ENCODE measurements around the gene OPRM1. TPM values are rescaled to one million over a fixed set of nuclear protein-coding genes. Genes with fewer than 3 reads are reported as not detected.

OPRM1 gene
- total RNA-seq: not detected

- ChIA-PET POLR2A (no interaction called here), CTCF (no interaction called here)
- H3K9me3 Mint-ChIP-seq: no peaks in the 10 kb centered on the region
- H3K27me3 Mint-ChIP-seq: peaks cover 4% of the 10 kb centered on the region
- no peak within 1 kb of the TSS for H3K27ac Mint-ChIP-seq
- peak; percentile 38 for DNase-seq
- no peaks in the 10 kb centered on the region for H3K36me3 Mint-ChIP-seq (ENCODE audit: low read depth)
- no peak within 1 kb of the TSS for H3K4me3 Mint-ChIP-seq
- no peaks in the 10 kb centered on the region for H3K4me1 Mint-ChIP-seq
Observed at GRCh38 chr6:154039231-154039842, at the start of gene OPRM1. Gene OPRM1, plus strand, starts transcription at chr6:154039240. Its CDS starts 305 bp downstream, at chr6:154039545.

- Mint-ChIP-seq H3K27me3 (no peaks in the 10 kb centered on the region), H3K36me3 (ENCODE audit: low read depth) (no peaks in the 10 kb centered on the region), H3K9me3 (no peaks in the 10 kb centered on the region), H3K4me3 (no peak overlapping the region), H3K4me1 (no peaks in the 10 kb centered on the region), H3K27ac (no peak overlapping the region)
- ChIA-PET POLR2A (no interaction called here), CTCF (no interaction called here)
- DNase-seq: no peak
Observed at GRCh38 chr6:153989989-153990388, 49.1 kb upstream of the OPRM1 start.

- Mint-ChIP-seq H3K4me3 (no peak overlapping the region), H3K4me1 (no peaks in the 10 kb centered on the region), H3K9me3 (no peaks in the 10 kb centered on the region), H3K36me3 (ENCODE audit: low read depth) (no peaks in the 10 kb centered on the region), H3K27ac (no peak overlapping the region), H3K27me3 (no peaks in the 10 kb centered on the region)
- ChIA-PET POLR2A (no interaction called here), CTCF (no interaction called here)
- no peak for DNase-seq
Observed at GRCh38 chr6:153994004-153994403, 45.0 kb upstream of the OPRM1 start.

- Mint-ChIP-seq H3K4me1 (no peaks in the 10 kb centered on the region), H3K4me3 (no peak overlapping the region), H3K36me3 (ENCODE audit: low read depth) (no peaks in the 10 kb centered on the region), H3K27me3 (no peaks in the 10 kb centered on the region), H3K27ac (no peak overlapping the region), H3K9me3 (no peaks in the 10 kb centered on the region)
- POLR2A ChIA-PET: no interaction called here
- no peak for DNase-seq
- CTCF ChIA-PET: no interaction called here
Observed at GRCh38 chr6:153994811-153995210, 44.2 kb upstream of the OPRM1 start.

- ChIA-PET POLR2A (no interaction called here), CTCF (no interaction called here)
- DNase-seq: no peak
- H3K27ac Mint-ChIP-seq: no peak overlapping the region
- H3K36me3 Mint-ChIP-seq (ENCODE audit: low read depth): no peaks in the 10 kb centered on the region
- no peak overlapping the region for H3K4me3 Mint-ChIP-seq
- H3K4me1 Mint-ChIP-seq: no peaks in the 10 kb centered on the region
- no peaks in the 10 kb centered on the region for H3K27me3 Mint-ChIP-seq
- no peaks in the 10 kb centered on the region for H3K9me3 Mint-ChIP-seq
Observed at GRCh38 chr6:153997221-153997620, 41.8 kb upstream of the OPRM1 start.

- Mint-ChIP-seq H3K27me3 (no peaks in the 10 kb centered on the region), H3K9me3 (no peaks in the 10 kb centered on the region), H3K4me3 (no peak overlapping the region), H3K4me1 (no peaks in the 10 kb centered on the region), H3K36me3 (ENCODE audit: low read depth) (no peaks in the 10 kb centered on the region), H3K27ac (no peak overlapping the region)
- ChIA-PET POLR2A (no interaction called here), CTCF (no interaction called here)
- DNase-seq: no peak
Observed at GRCh38 chr6:154001494-154002285, 37.4 kb upstream of the OPRM1 start.

GRCh38 chr6:154002894-154003293 lies 36.1 kb upstream of the OPRM1 start:
- CTCF ChIA-PET: no interaction called here
- H3K9me3 Mint-ChIP-seq: no peaks in the 10 kb centered on the region
- no peaks in the 10 kb centered on the region for H3K27me3 Mint-ChIP-seq
- DNase-seq: no peak
- H3K4me3 Mint-ChIP-seq: no peak overlapping the region
- no peaks in the 10 kb centered on the region for H3K36me3 Mint-ChIP-seq (ENCODE audit: low read depth)
- POLR2A ChIA-PET: no interaction called here
- H3K4me1 Mint-ChIP-seq: no peaks in the 10 kb centered on the region
- no peak overlapping the region for H3K27ac Mint-ChIP-seq

- Mint-ChIP-seq H3K4me3 (no peak overlapping the region), H3K36me3 (ENCODE audit: low read depth) (no peaks in the 10 kb centered on the region), H3K4me1 (no peaks in the 10 kb centered on the region), H3K27me3 (no peaks in the 10 kb centered on the region), H3K9me3 (no peaks in the 10 kb centered on the region), H3K27ac (no peak overlapping the region)
- POLR2A ChIA-PET: no interaction called here
- no peak for DNase-seq
- CTCF ChIA-PET: no interaction called here
Observed at GRCh38 chr6:154010371-154010770, 28.7 kb upstream of the OPRM1 start.

GRCh38 chr6:154012852-154013251 lies 26.2 kb upstream of the OPRM1 start:
- POLR2A ChIA-PET: no interaction called here

GRCh38 chr6:154017786-154018185 lies 21.3 kb upstream of the OPRM1 start:
- Mint-ChIP-seq H3K27me3 (no peaks in the 10 kb centered on the region), H3K4me3 (no peak overlapping the region), H3K36me3 (ENCODE audit: low read depth) (no peaks in the 10 kb centered on the region), H3K9me3 (no peaks in the 10 kb centered on the region), H3K27ac (no peak overlapping the region), H3K4me1 (no peaks in the 10 kb centered on the region)
- ChIA-PET POLR2A (no interaction called here), CTCF (no interaction called here)
- DNase-seq: no peak

More at GRCh38 chr6:154012852-154013251, 26.2 kb upstream of the OPRM1 start:
- no peaks in the 10 kb centered on the region for H3K27me3 Mint-ChIP-seq
- no peak overlapping the region for H3K4me3 Mint-ChIP-seq
- H3K9me3 Mint-ChIP-seq: no peaks in the 10 kb centered on the region
- H3K36me3 Mint-ChIP-seq (ENCODE audit: low read depth): no peaks in the 10 kb centered on the region
- no peaks in the 10 kb centered on the region for H3K4me1 Mint-ChIP-seq
- CTCF ChIA-PET: no interaction called here
- no peak for DNase-seq
- H3K27ac Mint-ChIP-seq: no peak overlapping the region

GRCh38 chr6:154030646-154031045 lies 8.4 kb upstream of the OPRM1 start:
- no peak overlapping the region for H3K27ac Mint-ChIP-seq
- H3K9me3 Mint-ChIP-seq: peaks cover 2% of the 10 kb centered on the region
- no peaks in the 10 kb centered on the region for H3K27me3 Mint-ChIP-seq
- ChIA-PET CTCF (no interaction called here), POLR2A (no interaction called here)
- no peak overlapping the region for H3K4me3 Mint-ChIP-seq
- H3K4me1 Mint-ChIP-seq: no peaks in the 10 kb centered on the region
- no peaks in the 10 kb centered on the region for H3K36me3 Mint-ChIP-seq (ENCODE audit: low read depth)
- no peak for DNase-seq

GRCh38 chr6:154041001-154041400 lies 2.0 kb downstream of the OPRM1 start:
- no peak for DNase-seq
- ChIA-PET POLR2A (no interaction called here), CTCF (no interaction called here)
- H3K4me3 Mint-ChIP-seq: no peak overlapping the region
- no peaks in the 10 kb centered on the region for H3K4me1 Mint-ChIP-seq
- H3K27ac Mint-ChIP-seq: no peak overlapping the region
- H3K36me3 Mint-ChIP-seq (ENCODE audit: low read depth): no peaks in the 10 kb centered on the region
- H3K9me3 Mint-ChIP-seq: no peaks in the 10 kb centered on the region
- H3K27me3 Mint-ChIP-seq: peaks cover 4% of the 10 kb centered on the region

GRCh38 chr6:154053141-154053540 lies 14.1 kb downstream of the OPRM1 start:
- H3K9me3 Mint-ChIP-seq: no peaks in the 10 kb centered on the region
- H3K36me3 Mint-ChIP-seq (ENCODE audit: low read depth): no peaks in the 10 kb centered on the region
- CTCF ChIA-PET: no interaction called here
- no peak for DNase-seq
- POLR2A ChIA-PET: no interaction called here
- no peaks in the 10 kb centered on the region for H3K4me1 Mint-ChIP-seq
- no peak overlapping the region for H3K27ac Mint-ChIP-seq
- no peak overlapping the region for H3K4me3 Mint-ChIP-seq
- H3K27me3 Mint-ChIP-seq: no peaks in the 10 kb centered on the region

GRCh38 chr6:154056536-154056935 lies 17.5 kb downstream of the OPRM1 start:
- Mint-ChIP-seq H3K27me3 (no peaks in the 10 kb centered on the region), H3K9me3 (no peaks in the 10 kb centered on the region), H3K27ac (no peak overlapping the region), H3K4me1 (no peaks in the 10 kb centered on the region), H3K36me3 (ENCODE audit: low read depth) (no peaks in the 10 kb centered on the region), H3K4me3 (no peak overlapping the region)
- CTCF ChIA-PET: interaction anchor here (0.6 kb wide), 1 partner anchor 1547 kb away, joined by 4 read pairs; no protein-coding TSS in a partner anchor
- POLR2A ChIA-PET: no interaction called here
- DNase-seq: no peak

All from activated CD4-positive, alpha-beta memory T cell treated with anti-CD3 and anti-CD28 coated beads, Interleukin-2, amount 10 ng/mL, durations not matched to agents 7 days and 5 days (primary cell).